RWPE1 (cell line): ENCODE measurements around the gene MCOLN1.

Experiments used
- CTCF ChIA-PET: fragments of 350-600 bp; sonication (Branson Sonifier 250); formaldehyde crosslinking; extraction: SDS; loops from one replicate; lab custom pipeline; 2021; lab: Yijun Ruan, JAX
- POLR2A ChIA-PET: fragments of 400-600 bp; formaldehyde crosslinking; extraction: SDS; loops from one replicate; lab custom pipeline; 2020; ENCODE audit warnings: antibody characterized with exemption; ENCODE audit not compliant: low non-redundant PET; lab: Yijun Ruan, JAX
- DNase-seq: peaks from one replicate; pipeline ENCODE4 v3.0.0; 2012; ENCODE audit warnings: low spot score
- H3K27ac ChIP-seq: fragments of 450-650 bp; 2 replicates; pipeline ENCODE4 v1.5.1; 2017
- CTCF ChIP-seq: fragments of 450-650 bp; conservative IDR thresholded peaks from 2 replicates; pipeline ENCODE4 v1.5.1; 2017; ENCODE audit warnings: low read depth, mild to moderate bottlenecking

The MCOLN1 gene

DNA sequence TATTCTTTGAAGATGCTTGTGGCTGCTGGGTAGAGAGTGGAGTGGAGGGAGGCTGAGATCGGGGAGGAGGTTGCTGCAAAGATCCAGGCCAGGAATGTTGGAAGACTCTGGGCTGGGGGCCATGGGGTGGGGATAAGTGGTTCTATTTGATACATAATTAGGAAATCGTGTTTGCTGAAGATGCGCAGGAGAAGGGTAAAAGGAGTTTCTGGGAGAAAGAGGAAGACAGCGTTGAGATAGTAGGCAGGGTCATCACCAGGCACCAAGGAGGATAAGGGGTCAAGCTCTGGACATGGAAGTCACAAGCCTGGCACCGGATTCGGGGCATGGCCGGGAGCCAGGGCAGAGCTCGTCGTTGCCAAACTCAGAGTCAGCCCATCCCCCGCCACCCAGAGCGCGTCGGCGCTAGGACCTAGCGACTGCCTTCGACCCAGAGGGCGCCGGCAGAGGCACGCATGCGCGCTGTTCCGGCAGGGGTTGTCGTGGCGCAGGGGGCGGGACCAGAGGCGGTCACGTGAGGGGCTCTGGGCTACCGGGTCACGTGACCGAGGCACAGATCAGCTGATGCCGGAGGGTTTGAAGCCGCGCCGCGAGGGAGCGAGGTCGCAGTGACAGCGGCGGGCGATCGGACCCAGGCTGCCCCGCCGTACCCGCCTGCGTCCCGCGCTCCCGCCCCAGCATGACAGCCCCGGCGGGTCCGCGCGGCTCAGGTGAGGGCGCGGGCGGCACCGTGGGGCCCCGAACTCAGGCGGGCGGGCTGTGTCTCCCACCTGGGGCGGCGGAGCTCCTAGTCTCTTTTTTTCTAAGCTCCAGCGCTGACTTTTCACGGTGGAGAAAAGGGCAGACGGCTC is at the start of gene MCOLN1:
TSS of gene MCOLN1 (plus strand) at position 553 of the 851 bp plus-strand sequence. CDS start at position 680, 127 bp downstream.
- DNase-seq = peak; percentile 100
- ChIA-PET POLR2A (interaction anchor here (0.6 to 1.2 kb wide), 2 partner anchors 12 to 98 kb away, joined by 3 to 11 read pairs; no protein-coding TSS in a partner anchor), CTCF (no interaction called here)
- no peak for TF ChIP-seq CTCF
- peak within 1 kb of the TSS; percentile 75 for H3K27ac ChIP-seq

- DNase-seq = no peak
- POLR2A ChIA-PET = no interaction called here
- no peak for TF ChIP-seq CTCF
- peak overlapping the region; percentile 60 for H3K27ac ChIP-seq
- CTCF ChIA-PET = no interaction called here
Observed at GRCh38 chr19:7475665-7476064, 46.8 kb upstream of the MCOLN1 start.

DNA sequence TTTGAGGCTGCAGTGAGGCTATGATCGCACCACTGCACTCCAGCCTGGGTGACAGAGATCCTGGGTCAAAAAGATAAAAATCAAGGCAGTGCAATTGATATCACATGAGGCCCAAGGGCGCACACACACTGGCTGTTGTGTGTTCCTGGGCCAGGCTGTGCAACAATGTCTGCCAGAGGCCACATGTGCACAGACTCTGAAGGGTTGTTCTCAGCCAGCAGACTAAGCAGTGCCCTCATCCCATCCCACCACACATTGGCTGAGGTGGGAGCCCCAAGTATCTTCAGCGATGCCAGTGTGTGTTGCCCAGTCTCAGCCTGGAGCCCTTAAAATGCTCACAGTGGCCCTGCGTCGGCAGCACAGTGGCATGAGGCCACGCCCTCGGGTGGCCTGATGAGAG is 46.2 kb upstream of the MCOLN1 start:
- no peak for DNase-seq
- CTCF ChIA-PET = no interaction called here
- POLR2A ChIA-PET = no interaction called here
- no peak for TF ChIP-seq CTCF
- H3K27ac ChIP-seq = peak overlapping the region; percentile 60

GRCh38 chr19:7476777-7477494 is 45.5 kb upstream of the MCOLN1 start:
- no peak for TF ChIP-seq CTCF

GRCh38 chr19:7477758-7478157 is 44.7 kb upstream of the MCOLN1 start:
- no peak for TF ChIP-seq CTCF
- peak overlapping the region; percentile 64; the same call in 1 of the 2 replicates for H3K27ac ChIP-seq
- ChIA-PET POLR2A (no interaction called here), CTCF (interaction anchor here (0.6 kb wide), 1 partner anchor 84 kb away, joined by 3 read pairs; no protein-coding TSS in a partner anchor)
- no peak for DNase-seq

More at GRCh38 chr19:7476777-7477494, 45.5 kb upstream of the MCOLN1 start:
- ChIA-PET POLR2A (no interaction called here), CTCF (interaction anchor here (0.6 kb wide), 1 partner anchor 83 kb away, joined by 3 read pairs; no protein-coding TSS in a partner anchor)
- peak overlapping the region; percentile 60; the same call in 1 of the 2 replicates for H3K27ac ChIP-seq
- no peak for DNase-seq

DNA sequence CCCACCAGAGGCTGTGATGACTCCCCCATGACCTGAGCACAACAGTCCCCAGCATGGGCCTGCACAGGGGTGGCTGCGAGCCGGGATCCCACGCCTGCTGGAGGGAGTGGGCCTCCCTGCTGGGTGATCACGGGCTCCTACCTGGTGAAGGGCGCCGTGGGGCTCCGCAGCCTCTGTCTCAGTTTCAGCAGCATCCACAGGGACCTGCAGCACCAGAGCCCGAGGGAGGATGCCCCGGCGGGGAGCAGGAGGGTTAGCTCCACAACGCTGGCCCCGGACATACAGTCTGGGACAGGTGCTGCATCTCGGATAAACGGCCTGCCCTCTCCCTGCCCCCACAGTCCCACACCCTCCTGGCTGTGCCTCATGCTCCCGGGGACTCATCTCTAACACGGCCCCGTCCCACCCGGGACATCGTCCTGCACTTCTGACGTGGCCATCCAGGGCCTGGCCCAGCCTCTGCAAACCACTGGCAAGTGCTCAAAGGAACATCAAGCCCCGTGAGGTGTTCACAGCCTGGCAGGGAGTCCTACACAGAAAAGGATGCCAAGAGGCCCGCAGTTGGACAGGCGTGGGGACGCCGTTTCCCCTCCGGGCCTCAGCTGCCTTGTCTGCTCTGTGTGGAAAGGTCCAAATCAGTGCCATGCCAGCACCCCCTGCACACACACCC is 44.1 kb upstream of the MCOLN1 start:
- ChIA-PET CTCF (no interaction called here), POLR2A (no interaction called here)
- DNase-seq = no peak
- peak overlapping the region; percentile 64 for H3K27ac ChIP-seq
- no peak for TF ChIP-seq CTCF
